Activated CD4-positive, CD25-positive, alpha-beta regulatory T cell treated with anti-CD3 and anti-CD28 coated beads, Interleukin-2, amount 50 U/mL, for 72 hours (primary cell): ENCODE measurements around the gene ARPC1A.
"Not testable (repeated sequence)": the region's sequence is repeated elsewhere in the genome, so short reads cannot be mapped to it uniquely, and the experiment has no call there.

Experiments used
- DNase-seq: peaks from one replicate; pipeline ENCODE4 v3.0.0; 2021

ARPC1A gene

DNA sequence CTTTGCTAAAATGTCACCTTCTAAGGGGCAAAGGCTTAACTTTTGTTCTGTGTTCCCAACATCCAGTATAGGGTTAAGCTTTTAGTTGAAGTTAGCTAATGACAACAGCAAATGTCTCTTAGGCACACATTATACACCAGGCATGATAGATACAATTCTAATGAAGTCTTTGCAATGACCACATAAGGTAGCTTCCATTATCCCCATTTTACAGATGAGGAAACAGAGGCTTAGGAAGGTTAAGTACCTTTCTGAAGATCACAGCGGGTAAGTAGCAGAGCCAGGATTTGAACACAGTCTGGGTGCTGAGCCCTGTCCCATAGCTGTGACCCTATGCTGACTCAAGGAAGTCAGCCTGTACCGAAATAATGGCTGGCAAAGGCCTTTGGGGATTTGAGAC is 84.9 kb downstream of the ARPC1A start:
- no peak for DNase-seq

DNA sequence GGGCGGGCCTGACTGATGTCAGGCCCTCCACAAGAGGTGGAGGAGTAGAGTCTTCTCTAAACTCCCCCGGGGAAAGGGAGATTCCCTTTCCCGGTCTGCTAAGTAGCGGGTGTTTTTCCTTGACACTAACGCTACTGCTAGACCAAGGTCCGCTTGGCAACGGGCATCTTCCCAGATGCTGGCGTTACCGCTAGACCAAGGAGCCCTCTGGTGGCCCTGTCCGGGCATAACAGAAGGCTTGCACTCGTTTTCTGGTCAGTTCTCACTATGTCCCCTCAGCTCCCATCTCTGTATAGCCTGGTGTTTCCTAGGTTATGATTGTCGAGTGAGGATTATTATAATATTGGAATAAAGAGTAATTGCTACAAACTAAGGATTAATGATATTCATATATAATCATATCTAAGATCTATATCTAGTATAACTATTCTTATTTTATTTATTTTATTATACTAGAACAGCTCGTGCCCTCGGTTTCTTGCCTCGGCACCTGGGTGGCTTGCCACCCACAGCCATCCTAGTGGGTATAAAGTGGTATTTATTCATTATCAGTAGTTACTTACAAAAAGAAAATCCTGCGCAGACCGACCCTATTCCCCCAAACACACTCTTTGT is 89.9 kb downstream of the ARPC1A start:
- not testable (repeated sequence) for DNase-seq
